HG02588 (cell line): ENCODE results near the gene CELSR3.

ENCODE experiments used
- ATAC-seq: cut with Tn5 transposase; IDR thresholded peaks from one replicate; pipeline ENCODE4 v1.9.1; 2021; ENCODE audit warnings: mild to moderate bottlenecking, moderate library complexity; ENCODE audit not compliant: unreplicated experiment

Gene CELSR3

DNA sequence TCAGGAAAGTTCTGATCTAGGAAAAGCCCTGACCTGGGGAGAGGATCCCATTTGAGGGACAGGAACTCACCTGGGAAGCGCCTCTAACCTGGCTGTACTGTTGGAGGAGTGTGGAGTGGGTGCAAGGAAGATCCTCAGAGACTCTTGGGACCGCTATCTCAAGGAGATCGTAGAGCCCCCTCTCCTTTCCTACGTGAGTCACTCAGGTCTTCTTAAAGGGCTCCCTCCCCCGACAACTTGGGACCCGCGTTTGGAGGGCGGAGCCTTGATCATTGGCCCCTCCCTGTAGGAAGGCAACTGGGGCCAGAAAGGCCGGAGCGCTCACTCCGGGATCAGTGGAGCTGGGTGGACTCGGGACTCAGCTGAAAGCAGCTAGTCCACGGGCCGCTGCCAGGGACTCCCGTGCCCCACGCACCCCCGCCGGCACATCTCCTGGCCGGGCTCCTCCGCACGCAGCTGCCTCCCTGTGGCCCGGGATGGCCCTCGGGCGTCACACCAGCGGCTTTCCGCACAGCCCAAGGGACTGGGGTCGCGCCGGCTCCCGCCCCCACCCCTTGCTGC lies 27.9 kb downstream of the CELSR3 start:
- ATAC-seq: peak; percentile 20

DNA sequence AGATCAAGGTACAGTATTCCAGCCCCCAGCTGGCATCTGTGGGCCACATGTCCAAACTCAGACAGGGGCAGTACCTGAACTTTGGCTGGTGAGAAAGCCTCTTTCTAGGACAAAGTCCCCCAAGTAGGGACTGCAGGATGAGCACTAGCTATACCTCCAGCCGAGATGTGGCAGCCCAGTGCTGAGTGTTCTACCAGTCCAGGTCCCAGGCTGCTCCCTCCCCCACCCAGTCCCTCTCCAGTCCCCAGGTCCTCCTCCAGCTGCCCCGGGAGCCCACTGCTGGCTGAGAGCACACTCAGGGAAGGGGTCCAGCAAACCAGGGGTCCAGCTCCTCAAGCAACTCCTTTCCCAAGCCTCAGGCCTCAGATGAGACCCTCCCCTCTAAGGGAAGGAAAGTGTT lies 28.9 kb downstream of the CELSR3 start:
- ATAC-seq: no peak

DNA sequence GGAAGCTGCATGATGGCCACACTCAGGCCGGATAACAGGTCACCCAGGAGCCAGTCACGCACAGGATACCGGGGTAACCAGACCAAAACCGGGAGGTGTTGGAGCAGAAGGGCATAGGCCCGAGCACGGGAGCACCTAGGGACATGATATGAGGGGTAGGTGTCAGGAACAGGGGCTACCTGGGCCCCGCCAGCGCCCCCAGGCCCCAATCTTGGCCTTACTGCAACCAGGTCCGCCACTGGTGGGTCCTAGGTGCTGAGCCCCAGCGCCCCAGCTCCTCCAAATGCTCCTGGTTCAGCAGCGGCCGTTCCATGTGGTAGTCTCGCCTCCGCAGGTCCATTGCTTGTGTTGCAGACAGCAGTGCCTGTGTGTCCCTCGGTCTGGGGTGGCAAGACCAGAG lies 29.4 kb downstream of the CELSR3 start:
- no peak for ATAC-seq

DNA sequence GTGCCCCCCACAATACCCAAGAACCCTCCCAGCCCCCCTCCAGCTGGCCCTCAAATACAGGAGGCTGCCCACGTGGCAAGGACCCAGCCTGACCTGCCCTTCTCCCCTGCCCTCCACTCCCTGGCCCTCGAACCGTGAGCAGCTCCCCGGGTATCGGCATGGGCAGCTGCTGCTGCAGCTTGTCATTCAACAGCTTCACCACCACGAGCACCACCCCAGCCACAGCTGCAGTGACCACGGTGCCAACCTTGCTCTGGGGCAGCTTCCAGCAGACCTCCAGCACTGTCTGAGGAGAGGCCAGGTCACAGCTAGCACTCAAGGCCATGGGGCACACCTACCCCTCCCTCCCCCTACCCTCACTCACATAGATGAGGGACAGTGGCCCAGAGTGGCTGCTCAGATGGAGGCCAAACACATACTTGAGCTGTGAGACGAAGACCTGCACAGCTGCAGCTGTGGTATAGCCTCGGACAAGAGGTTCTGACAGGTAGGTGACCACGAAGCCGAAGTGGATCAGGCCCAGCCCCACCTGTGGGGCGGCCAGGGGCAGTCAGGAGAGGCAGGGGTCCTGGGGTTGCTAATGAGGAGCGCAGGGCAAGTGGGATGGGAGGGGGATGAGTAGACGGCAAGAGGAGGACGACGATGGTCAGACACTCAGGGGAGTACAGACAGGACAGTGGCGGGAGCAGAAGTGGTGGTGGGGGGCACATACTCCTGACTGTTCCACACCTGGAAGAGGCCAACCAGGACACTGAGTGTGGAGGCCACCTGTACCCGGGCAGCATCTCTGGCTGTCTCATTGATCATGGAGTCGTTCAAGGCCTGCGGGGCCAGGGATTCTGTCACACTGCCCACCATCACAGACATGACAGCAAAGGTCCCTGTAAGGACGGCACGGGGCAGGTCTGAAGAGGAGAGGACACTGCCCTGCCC lies 30.9 kb downstream of the CELSR3 start:
- ATAC-seq: no peak

DNA sequence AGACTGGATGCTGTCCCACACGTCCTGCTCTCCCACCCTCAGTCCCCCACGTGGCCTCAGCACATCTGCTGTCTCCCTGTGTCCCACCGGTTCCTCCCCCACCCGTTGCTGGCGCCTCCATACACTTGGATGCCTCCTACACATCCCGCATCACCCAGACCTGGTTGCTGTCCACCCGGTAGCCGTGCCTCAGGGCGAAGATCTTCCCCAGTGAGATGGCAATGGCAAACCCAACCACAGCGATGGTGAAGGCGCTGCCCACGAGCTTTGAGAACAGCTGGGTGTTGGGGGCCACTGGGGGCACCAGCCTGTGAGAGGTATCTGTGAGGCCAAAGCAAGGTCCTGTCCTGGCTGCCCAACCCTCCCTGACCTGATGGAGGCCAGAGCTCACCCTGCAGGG lies 31.9 kb downstream of the CELSR3 start:
- no peak for ATAC-seq

DNA sequence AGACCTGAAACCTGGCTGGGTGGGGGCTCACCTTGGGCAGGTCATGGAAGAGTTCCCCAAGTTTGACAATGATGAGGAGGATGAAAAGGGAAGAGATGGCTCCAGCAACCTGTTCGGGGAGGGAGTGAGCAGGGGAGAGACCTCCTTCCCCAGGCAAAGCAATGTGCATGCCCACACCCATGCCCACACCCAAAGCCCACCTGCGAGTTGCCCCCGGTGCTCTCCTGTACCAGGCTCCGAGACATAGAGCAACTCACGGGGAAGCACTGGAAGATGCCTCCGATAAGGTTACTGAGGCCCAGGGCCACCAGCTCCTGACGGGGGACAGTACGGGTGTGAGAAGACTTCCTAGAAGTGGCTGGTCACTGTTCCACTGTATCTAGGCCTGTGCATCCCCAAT lies 32.3 kb downstream of the CELSR3 start:
- ATAC-seq: no peak

DNA sequence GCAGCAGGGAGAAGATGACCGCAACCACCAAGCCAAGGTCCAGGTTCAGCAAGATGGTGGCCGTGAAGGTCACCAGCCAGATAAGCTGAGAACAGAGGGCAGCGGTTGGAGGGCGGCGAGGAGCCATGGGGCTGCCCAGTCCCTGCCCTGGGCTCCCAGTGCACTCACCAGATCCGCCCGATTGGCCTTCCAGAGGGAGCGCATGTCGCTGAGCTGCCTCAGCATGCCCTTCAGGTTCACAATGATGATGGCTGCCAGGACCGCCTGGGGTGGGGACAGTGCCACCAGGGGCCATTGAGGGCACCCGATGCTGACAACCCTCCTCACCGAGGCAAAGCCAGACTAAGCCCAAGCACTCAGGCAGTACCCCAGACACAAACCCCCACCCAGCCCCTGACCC lies 32.8 kb downstream of the CELSR3 start:
- ATAC-seq: no peak

DNA sequence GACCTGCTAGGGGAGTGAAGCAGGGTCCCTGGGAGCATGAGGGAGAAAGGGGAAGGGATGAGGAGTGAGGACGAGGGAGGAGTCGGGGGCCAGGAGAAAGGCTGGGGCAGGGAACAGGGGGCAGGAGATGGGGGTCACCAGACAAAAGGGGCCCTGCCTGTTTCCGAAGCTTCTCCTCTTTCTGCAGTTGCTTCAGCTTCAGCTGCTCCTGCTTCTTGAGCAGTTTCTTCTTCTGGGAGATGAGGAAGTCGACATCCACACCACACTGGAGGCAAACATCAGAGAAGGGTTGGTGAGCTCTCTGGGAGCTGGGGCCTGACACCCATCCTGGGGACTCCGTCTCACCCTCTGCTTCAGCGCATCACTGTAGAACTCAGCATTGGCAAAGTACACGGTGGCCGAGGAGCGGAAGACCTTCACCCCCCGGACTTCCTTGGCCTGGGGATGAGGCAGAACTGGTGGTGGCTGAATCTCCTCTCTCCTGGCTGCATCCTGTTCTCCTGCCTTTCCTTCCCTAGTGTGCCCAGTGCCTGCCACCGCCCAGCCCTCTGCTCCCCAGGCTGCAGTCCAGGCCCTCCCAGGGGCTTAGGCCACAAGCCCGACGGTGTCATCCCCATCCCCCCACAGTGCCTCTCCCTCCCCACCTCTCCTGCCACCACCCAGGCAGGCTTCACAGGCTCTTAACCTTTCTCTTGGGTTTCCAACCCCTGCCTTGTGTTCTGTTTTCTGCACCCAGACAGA lies 34.2 kb downstream of the CELSR3 start:
- no peak for ATAC-seq

DNA sequence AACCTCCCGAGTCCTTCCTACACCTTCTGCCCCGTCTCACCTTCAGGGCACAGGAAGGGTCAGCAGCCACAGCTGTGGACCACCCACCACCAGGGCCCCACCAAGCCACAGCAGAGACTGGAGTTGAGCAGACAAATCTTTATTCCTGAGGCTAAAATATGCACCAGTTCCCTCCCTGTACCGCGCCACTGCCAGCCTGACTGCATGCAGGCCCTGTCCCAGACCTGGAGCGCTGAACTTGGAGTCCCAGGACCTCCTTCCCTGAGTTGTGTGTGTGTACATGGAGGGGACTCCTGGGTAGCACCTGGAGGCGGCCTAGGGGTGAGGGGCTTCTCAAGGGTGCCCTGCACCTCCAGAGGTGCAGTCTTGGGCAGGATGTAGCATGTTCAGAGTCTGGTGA lies 37.1 kb downstream of the CELSR3 start:
- no peak for ATAC-seq

DNA sequence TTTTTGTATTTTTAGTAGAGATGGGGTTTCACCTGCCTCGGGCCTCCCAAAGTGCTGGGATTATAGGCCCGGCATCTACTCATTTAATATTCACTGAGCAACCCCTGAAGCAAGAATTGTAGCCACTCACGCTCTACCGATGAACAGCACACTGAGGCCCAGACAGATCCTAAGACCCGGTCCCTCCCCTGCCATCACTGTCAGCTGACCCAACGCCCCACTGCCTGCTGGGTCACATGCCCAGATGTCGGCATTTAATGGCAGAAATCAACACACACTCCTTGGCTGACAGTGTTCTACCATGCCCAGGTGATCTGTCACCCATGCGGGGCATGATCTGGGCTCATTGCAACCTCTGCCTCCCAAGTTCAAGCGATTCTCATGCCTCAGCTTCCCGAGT lies 37.9 kb downstream of the CELSR3 start:
- ATAC-seq: no peak

DNA sequence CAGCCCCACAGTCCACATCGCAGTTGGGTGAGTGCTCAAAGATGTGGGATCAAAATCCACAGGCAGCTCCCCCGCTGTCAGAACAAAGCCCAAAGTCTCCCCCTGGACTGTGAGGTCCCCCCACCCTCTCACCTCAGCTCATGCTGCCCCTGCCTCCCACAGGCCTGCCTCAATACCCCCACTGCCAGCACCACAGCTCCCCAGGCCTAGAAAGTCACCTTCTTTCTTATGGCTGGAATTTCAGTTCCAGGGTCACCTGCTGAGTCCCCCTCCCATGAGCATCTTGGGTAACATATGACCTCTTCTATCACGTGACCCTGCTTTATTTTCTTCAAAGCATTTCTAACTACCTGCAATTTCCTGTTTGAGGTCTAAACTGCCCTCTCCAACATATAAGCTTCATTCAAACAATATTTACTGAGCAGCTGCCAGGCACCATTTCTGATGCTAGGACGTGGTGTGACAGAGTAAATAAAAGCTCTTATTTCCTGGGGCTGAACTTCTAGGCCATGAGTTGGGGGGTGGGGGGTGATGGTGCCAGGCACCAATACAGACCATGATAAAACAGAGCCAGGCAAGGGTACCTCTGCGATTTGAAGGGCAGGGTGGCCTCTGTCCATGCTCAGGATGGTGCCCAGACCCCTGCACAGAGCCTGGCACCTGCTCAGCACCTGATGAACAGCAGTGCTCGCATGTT lies 38.7 kb downstream of the CELSR3 start:
- ATAC-seq: no peak

DNA sequence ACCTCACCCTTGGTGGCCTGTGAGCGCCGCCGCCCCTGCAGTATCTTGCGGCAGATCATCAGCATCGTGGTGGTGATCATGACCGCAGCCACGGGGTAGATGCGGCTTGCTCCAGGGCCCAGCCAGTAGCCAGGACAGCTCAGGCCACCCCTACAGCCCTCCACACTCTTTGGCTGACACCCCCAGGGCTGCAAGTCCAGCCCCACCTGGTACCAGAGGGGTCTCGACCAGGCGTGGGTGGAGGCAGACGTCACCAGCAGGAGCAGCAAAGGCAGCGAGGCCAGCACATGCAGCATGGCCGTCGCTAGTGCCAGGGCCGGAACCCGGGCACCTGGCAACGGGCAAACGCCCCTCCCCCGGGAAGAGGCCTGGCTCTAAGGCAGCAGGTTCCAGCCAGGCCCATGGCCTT lies 41.2 kb downstream of the CELSR3 start, which contains the start of gene TMEM89:
Gene TMEM89 (minus strand): TSS at position 309 of the 409 bp plus-strand sequence. CDS start 13 bp downstream, at position 296.
- no peak for ATAC-seq

DNA sequence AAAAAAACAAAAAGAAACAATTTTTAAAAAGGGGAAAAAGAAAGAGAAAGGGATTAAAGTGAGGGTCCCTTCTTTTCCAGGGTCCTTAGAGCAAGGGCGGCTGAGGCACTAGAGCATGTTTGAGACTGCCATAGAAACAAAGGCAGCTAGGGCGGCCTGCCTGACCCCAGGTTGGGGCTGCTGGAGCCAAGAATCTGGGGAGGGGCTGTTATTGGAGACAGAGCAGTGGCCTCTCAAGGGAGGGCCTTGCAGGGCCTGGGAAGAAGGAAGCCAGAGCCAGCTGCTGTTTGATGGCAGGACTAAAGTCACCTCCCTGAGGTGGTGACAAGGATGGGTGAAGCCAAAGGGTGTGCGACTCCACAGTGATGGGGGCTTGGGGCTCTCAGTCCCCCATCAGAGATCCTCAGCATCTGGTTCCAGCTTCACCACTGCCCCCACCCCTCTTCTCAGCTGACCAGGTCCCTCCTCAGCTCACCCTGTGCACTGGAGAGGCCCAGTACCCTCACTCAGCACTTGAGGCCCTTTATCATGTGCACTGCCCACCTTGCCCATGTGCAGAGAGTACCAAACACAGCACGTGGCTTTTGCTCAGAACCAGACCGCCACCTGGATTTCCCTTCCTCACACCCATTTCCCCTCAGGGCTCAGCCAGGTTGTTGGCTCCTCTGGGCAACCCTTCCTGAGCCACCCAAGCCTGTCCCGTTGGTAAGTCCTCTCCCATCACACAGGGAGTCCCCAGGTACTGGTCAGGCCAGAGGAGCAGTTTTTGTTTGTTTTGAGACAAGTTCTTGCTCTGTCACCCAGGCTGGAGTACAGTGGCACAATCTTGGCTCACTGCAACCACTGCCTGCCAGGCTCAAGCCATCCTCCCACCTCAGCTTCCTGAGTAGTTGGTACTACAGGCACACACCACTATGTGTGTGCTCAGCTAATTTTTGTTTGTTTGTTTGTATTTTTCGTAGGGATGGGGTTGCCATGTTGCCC lies 42.9 kb downstream of the CELSR3 start:
- no peak for ATAC-seq

DNA sequence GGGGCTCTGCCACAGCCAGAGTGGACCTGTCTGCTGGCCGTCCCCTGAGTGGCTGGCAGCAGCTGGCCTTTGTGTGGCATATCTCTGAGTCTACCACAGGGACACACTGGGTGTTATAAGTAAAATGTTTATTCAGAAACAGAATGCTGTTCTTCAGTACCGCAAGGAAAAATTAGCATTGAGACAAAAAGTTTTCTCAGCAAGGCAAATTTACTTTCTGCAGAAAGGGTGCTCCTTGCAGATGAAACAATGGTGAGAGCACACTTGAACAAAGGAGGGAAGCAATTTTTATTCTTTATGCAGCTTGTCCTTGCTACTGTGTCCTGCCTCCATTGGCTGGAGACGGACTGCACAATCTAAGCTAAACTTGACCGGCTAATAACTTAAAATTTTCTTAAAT lies 45.1 kb downstream of the CELSR3 start:
- no peak for ATAC-seq

DNA sequence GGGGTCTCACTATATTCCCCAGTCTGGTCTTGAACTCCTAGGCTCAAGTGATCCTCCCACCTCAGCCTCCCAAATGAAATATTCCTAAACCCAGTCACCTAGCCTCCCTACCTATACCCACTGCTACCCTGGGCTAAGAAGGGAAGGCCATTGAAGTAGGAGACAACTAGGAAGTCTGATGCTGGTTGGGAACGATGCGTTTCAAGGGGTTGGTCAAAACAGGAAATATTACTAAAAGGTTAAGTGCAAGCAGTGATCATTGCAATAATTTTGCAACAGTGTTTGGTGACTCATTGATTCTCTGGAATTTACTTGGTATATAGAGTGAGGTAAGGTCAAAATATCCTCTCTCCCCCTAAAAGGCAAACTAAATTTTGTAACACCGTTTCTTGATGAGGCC lies 48.6 kb downstream of the CELSR3 start:
- no peak for ATAC-seq

DNA sequence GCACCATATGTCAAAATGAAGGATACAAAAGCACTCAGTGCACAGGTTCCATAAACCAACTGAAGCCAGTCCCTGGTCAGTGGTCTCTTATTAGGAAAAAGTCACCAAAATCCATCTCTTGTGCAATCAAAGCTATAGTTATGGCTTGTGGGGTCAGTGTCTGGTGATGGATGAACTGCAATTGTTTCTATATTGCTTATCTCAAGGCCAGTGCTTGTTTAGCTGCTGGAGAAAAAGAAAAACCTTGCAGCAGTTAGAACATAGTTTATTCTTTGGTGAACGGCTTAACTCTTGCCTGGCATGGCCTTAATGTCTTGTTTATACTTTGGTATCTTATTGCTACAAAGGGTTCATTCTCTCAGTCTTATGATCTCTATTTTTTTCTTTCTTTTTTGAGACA lies 50.4 kb downstream of the CELSR3 start:
- ATAC-seq: no peak

DNA sequence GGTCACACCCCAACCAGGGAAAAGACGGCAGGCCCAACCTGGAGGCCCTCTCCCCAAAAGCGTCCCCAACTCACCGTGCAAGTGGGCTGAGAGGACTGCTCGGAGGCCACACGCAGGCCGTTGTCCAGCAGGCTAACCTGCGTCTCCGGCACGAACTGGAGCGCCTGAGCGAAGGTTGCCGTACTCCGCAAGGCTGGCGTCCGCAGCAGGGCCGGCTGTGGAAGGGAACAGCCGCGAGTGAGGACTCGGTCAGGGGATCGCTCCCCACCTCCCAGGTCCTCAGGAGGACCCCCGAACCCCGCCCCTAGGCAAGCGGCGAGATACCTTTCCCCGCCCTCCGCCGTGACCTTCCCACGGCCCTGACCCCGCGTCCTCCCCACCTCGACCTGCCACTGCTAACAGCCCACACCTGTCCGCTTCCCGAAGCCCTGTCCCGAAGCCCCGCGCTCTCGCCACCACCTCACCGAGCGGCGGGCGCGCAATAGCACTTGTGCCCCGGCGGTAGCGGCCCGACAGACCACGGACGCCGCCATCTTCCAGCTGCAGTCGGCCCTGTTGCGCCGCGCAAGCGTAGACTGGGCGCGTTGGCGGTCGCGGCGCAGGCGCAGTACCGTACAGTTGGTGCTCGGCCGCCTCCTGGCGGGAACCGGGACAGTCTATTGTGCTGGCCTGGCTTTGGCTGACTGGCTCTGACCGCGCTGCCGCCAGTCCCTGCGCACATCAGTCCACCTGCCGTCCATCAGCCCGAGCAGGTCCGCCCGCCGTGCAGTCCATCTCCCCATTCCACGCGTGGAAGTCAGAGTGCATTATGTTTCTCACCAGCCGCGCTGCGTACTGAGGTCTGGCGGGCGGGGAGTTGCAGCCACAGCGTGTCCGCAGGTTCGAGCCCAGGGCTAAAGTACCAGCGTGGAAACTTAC lies 53.3 kb downstream of the CELSR3 start, which contains the start of gene UQCRC1:
Gene UQCRC1 (minus strand): TSS at position 559 of the 918 bp plus-strand sequence. CDS start 26 bp downstream, at position 533.
- ATAC-seq: peak; percentile 91

DNA sequence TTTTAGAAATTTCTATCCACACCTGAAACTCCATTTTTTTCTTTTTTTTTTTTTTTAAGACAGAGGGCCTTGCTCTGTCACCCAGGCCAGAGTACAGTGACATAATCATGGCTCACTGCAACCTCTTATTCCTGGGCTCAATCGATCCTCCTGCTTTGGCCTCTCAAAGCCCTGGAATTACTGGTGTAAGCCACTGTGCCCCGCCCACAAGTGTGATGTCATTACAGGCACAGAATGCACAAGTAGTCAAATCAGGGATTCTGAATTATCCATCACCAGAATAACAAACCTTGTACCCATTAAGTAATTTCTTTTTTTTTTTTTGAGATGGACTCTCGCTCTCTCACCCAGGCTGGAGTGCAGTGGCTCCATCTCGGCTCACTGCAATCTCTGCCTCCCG lies 55.2 kb downstream of the CELSR3 start:
- ATAC-seq: no peak

DNA sequence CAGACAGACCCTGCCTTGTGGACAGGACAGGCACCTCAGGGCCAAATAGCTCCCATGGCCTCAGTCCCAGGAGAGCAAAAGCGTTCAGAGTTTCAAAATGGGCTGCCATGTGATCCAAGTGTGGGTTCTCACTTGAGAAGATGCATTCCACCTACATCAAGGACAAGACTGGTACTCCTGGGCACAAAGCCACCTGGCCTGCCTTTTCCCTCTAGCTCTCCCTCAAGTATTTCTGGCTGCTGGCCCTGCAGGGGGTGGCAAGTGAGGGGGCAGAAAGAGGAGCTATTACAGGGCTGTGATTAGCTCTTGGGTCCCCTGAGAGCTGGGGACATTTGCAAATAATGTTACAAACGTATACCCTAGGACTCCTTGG lies 61.1 kb downstream of the CELSR3 start:
- ATAC-seq: no peak
